Stomach (tissue), 4 donors: Measurements from ENCODE around the gene BLTP3A.

Experiments used
- CTCF ChIP-seq, 7 experiments: fragments of 450-650 bp in 4 of 7; fragments of 200-600 bp in 3 of 7; sonication (generic) in 3 of 7; IDR thresholded peaks; one replicate each; pipeline ENCODE4 v1.5.1; 2016 to 2019; ENCODE audit warnings: antibody characterized with exemption in 7 of 7, control low read depth in 2 of 7, mild to moderate bottlenecking in 1 of 7
- POLR2A ChIP-seq, 4 donors: fragments of 450-650 bp; IDR thresholded peaks; one replicate each; pipeline ENCODE4 v1.6.1; 2016; ENCODE audit warnings: antibody characterized with exemption in 4 of 4, control low read depth in 2 of 4, mild to moderate bottlenecking in 1 of 4, moderate library complexity in 1 of 4
- POLR2AphosphoS5 ChIP-seq, 3 donors: sonication (generic); formaldehyde crosslinking; IDR thresholded peaks; one replicate each; pipeline ENCODE4 v1.6.1; 2016; ENCODE audit warnings: antibody characterized with exemption in 3 of 3

- TF ChIP-seq POLR2A (IDR thresholded peaks at IDR 0.05) (no peak), CTCF (IDR thresholded peaks at IDR 0.05) (no peak), POLR2AphosphoS5 (IDR thresholded peaks at IDR 0.05) (no peak)
These were observed 12.7 kb downstream of the BLTP3A start for GRCh38 chr6:34804543-34804942.
